Gastrocnemius medialis (tissue), 4 donors: ENCODE results near the gene AGTRAP. TPM values are rescaled to one million over a fixed set of nuclear protein-coding genes. Genes with fewer than 3 reads are reported as not detected.

Experiments used
- ATAC-seq, 2 donors: fragments of 150-250 bp; one replicate each; pipeline ENCODE4 v1.9.1; 2016
- DNase-seq, 2 donors: peaks; one replicate each; pipeline ENCODE4 v3.0.0-alpha.2; 2019
- H3K27ac ChIP-seq, 4 donors: fragments of 200-600 bp; sonication (generic); 1 replicate in 1 of 4; 2 replicates in 3 of 4; pipeline ENCODE4 v1.5.1; 2016 to 2018; ENCODE audit warnings: mild to moderate bottlenecking in 2 of 4, moderate library complexity in 1 of 4
- H3K27me3 ChIP-seq, 3 donors: fragments of 200-600 bp; sonication (generic) in 2 of 3; 1 replicate in 1 of 3; 2 replicates in 2 of 3; pipeline versions ENCODE4 v1.5.1 to v1.6.0; 2016 to 2019; ENCODE audit warnings: mild to moderate bottlenecking in 1 of 3, moderate library complexity in 1 of 3
- H3K36me3 ChIP-seq, 2 donors: fragments of 200-600 bp; sonication (generic) in 1 of 2; one replicate each; pipeline ENCODE4 v1.5.1; 2017 to 2018
- H3K4me1 ChIP-seq, 2 donors: fragments of 200-600 bp; sonication (generic) in 1 of 2; one replicate each; pipeline ENCODE4 v1.5.1; 2016 to 2017; ENCODE audit warnings: mild to moderate bottlenecking in 2 of 2
- H3K4me3 ChIP-seq, 4 donors: fragments of 200-600 bp; sonication (generic) in 3 of 4; 1 replicate in 1 of 4; 2 replicates in 3 of 4; pipeline ENCODE4 v1.5.1; 2016 to 2019; ENCODE audit warnings: mild to moderate bottlenecking in 2 of 4
- H3K9me3 ChIP-seq, 3 donors: fragments of 200-600 bp; sonication (generic) in 2 of 3; 1 replicate in 1 of 3; 2 replicates in 2 of 3; pipeline ENCODE4 v1.5.1; 2016 to 2019
- POLR2A ChIP-seq, 2 donors: fragments of 450-650 bp; IDR thresholded peaks; one replicate each; pipeline ENCODE4 v1.6.1; 2017; ENCODE audit warnings: antibody characterized with exemption in 2 of 2, mild to moderate bottlenecking in 2 of 2, moderate library complexity in 2 of 2
- in situ Hi-C, 4 donors: fragments of 200-750 bp; cut with MboI; loops; one replicate each; pipeline versions ENCODE4 v1.15.0 to v1.8.0; 2017; ENCODE audit warnings: low sequenced_read_pairs in 4 of 4
- intact Hi-C: fragments of 100-400 bp; cut with DNase I; formaldehyde crosslinking; loops from one replicate; pipeline ENCODE4 v1.15.1; 2023; ENCODE audit warnings: low total_unique reads
- total RNA-seq, 4 donors: library from RNA; depleted of rRNA; stranded (reverse); fragments of >200 nt; gene quantifications; one replicate each; pipeline versions ENCODE4 v1.1.0 to v1.2.3, GENCODE V29; 2016
- TF ChIP-seq, protein P1 (sequence below), 5 experiments: fragments of 450-650 bp in 3 of 5; fragments of 200-600 bp in 2 of 5; sonication (generic) in 2 of 5; IDR thresholded peaks in 4 of 5; conservative IDR thresholded peaks in 1 of 5; 1 replicate in 4 of 5; 2 replicates in 1 of 5; pipeline ENCODE4 v1.5.1; 2016 to 2019; ENCODE audit warnings: antibody characterized with exemption in 5 of 5, mild to moderate bottlenecking in 3 of 5, moderate library complexity in 3 of 5

AGTRAP gene, protein sequence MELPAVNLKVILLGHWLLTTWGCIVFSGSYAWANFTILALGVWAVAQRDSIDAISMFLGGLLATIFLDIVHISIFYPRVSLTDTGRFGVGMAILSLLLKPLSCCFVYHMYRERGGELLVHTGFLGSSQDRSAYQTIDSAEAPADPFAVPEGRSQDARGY
- total RNA-seq, result 100 to 1,000 TPM in 2 of 4 donors, 10 to 100 TPM in 2; 37.8 to 144 (median 103) TPM

GRCh38 chr1:11735854-11736745 lies at the start of gene AGTRAP:
Gene AGTRAP (plus strand): TSS chr1:11736136. CDS start chr1:11736209, 73 bp downstream.
- TF ChIP-seq, protein P1, sequence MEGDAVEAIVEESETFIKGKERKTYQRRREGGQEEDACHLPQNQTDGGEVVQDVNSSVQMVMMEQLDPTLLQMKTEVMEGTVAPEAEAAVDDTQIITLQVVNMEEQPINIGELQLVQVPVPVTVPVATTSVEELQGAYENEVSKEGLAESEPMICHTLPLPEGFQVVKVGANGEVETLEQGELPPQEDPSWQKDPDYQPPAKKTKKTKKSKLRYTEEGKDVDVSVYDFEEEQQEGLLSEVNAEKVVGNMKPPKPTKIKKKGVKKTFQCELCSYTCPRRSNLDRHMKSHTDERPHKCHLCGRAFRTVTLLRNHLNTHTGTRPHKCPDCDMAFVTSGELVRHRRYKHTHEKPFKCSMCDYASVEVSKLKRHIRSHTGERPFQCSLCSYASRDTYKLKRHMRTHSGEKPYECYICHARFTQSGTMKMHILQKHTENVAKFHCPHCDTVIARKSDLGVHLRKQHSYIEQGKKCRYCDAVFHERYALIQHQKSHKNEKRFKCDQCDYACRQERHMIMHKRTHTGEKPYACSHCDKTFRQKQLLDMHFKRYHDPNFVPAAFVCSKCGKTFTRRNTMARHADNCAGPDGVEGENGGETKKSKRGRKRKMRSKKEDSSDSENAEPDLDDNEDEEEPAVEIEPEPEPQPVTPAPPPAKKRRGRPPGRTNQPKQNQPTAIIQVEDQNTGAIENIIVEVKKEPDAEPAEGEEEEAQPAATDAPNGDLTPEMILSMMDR (IDR thresholded peaks at IDR 0.05 in 4 of 5, conservative IDR thresholded peaks at IDR 0.05 in 1 of 5), result peak in 2 of 5 experiments; percentile 27
- peak; percentile 62 to 87 for TF ChIP-seq POLR2A (IDR thresholded peaks at IDR 0.05)
- intact Hi-C loops (loop anchor here (2.0 to 5.0 kb wide), 4 partner anchors 71 to 724 kb away; partner anchors contain the start of genes CLCN6 and TARDBP), in situ Hi-C loops (loop anchor here in 1 of 4 donors (10.0 kb wide), 1 partner anchor 49 kb away; no protein-coding TSS in a partner anchor)
- Histone ChIP-seq H3K27ac (peak within 1 kb of the TSS; percentile 90 to 98 (median 94)), H3K36me3 (no peaks in the 10 kb centered on the region), H3K9me3 (no peaks in the 10 kb centered on the region), H3K4me3 (peak within 1 kb of the TSS; percentile 86 to 97 (median 92)), H3K4me1 (peaks cover 31 to 39% of the 10 kb centered on the region in 2 donors), H3K27me3 (no peaks in the 10 kb centered on the region)
- ATAC-seq, result peak; percentile 54 to 68
- peak; percentile 93 to 96 for DNase-seq

GRCh38 chr1:11688506-11688905 lies 47.4 kb upstream of the AGTRAP start:
- intact Hi-C loops, result no loop called here
- no peak for ATAC-seq
- H3K4me3 ChIP-seq, result no peak overlapping the region

GRCh38 chr1:11690397-11691301 lies 45.3 kb upstream of the AGTRAP start:
- no peak for TF ChIP-seq POLR2A (IDR thresholded peaks at IDR 0.05)
- TF ChIP-seq, protein P1 (IDR thresholded peaks at IDR 0.05 in 4 of 5, conservative IDR thresholded peaks at IDR 0.05 in 1 of 5), result no peak
- Histone ChIP-seq H3K36me3 (no peaks in the 10 kb centered on the region), H3K9me3 (no peaks in the 10 kb centered on the region), H3K27me3 (peaks cover 46 to 64% (median 51%) of the 10 kb centered on the region in 3 donors), H3K4me1 (peaks cover 0 to 7% of the 10 kb centered on the region in 2 donors), H3K27ac (no peak overlapping the region), H3K4me3 (peak overlapping the region in 3 of 4 donors; percentile 13 to 31 (median 17))
- no peak for DNase-seq
- in situ Hi-C loops (no loop called here), intact Hi-C loops (no loop called here)
- no peak for ATAC-seq

More at GRCh38 chr1:11688506-11688905, 47.4 kb upstream of the AGTRAP start:
- Histone ChIP-seq H3K36me3 (no peaks in the 10 kb centered on the region), H3K4me1 (peaks cover 0 to 7% of the 10 kb centered on the region in 2 donors), H3K9me3 (no peaks in the 10 kb centered on the region), H3K27ac (no peak overlapping the region), H3K27me3 (peaks cover 38 to 47% (median 39%) of the 10 kb centered on the region in 3 donors)
- no peak for DNase-seq
- TF ChIP-seq POLR2A (IDR thresholded peaks at IDR 0.05), result no peak
- TF ChIP-seq, protein P1 (IDR thresholded peaks at IDR 0.05 in 4 of 5, conservative IDR thresholded peaks at IDR 0.05 in 1 of 5), result no peak
- in situ Hi-C loops, result no loop called here

DNA sequence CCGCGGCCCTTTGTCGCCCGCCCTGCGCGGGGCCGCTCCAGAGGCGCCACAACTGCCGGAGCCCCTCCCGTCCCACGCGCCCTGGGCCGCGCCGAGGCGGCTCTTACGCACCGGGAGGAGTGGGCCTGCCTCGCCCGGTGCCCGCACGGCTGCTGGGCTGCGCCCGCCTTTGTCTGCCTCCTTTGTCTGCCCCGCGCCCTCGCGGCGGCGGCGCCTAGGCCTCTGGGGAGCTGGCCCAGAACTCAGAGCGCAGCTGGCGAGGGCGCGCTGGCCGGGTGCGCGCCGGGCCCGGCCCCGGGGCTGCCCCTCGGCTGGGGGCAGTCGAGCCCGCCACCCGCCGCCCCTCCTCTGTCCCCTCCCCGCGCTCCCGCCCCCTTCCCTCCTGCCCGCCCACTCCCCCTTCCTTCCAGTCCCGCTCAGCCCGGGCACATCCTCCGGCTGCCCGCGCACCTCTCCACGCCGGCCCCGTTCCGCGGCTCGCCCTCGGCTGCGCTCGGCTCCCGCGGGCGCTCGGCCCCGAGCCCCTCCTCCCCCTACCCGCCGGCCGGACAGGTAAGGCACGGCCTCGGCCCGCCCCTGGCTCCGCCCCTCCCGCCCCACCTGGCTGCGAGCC lies 44.5 kb upstream of the AGTRAP start, which contains the start of gene DRAXIN:
DRAXIN (plus strand) TSS at position 409 of the 613 bp plus-strand sequence. CDS start 14,549 bp downstream, outside the sequence.
- in situ Hi-C loops, result no loop called here
- ATAC-seq (no peak), DNase-seq (no peak)
- Histone ChIP-seq H3K27ac (no peak within 1 kb of the TSS), H3K4me3 (peak within 1 kb of the TSS in 3 of 4 donors; percentile 13 to 31 (median 17)), H3K27me3 (peaks cover 46 to 64% (median 51%) of the 10 kb centered on the region in 3 donors), H3K4me1 (peaks cover 0 to 7% of the 10 kb centered on the region in 2 donors), H3K36me3 (no peaks in the 10 kb centered on the region), H3K9me3 (no peaks in the 10 kb centered on the region)
- intact Hi-C loops, result no loop called here
- TF ChIP-seq, protein P1 (IDR thresholded peaks at IDR 0.05 in 4 of 5, conservative IDR thresholded peaks at IDR 0.05 in 1 of 5), result no peak
- TF ChIP-seq POLR2A (IDR thresholded peaks at IDR 0.05), result no peak
